ENCODE measurements around the gene NPL. TPM values are rescaled to one million over a fixed set of nuclear protein-coding genes. Genes with fewer than 3 reads are reported as not detected.

Gene NPL
- total RNA-seq, 1 donor from 2014 or later = 1.3 TPM

GRCh38 chr1:182785181-182785580 is 4.4 kb upstream of the NPL start:
- Histone ChIP-seq H3K9me3 (ENCODE audit: low read depth) (no peaks in the 10 kb centered on the region), H3K4me3 (no peak overlapping the region), H2AFZ (replicated peaks) (no peak overlapping the region), H4K20me1 (ENCODE audit: low read depth) (no peaks in the 10 kb centered on the region), H3K4me2 (no peak overlapping the region), H3K27me3 (peaks cover 34% of the 10 kb centered on the region), H3F3A (ENCODE audit: low read depth) (peaks cover 10% of the 10 kb centered on the region), H3K4me1 (peaks cover 11% of the 10 kb centered on the region), H3K36me3 (no peaks in the 10 kb centered on the region), H3K9ac (no peak overlapping the region), H3K27ac (no peak overlapping the region), H3K79me2 (ENCODE audit: low read depth) (no peaks in the 10 kb centered on the region)
- H3K4me3 Mint-ChIP-seq = no peak overlapping the region
- peaks cover 24% of the 10 kb centered on the region for H3K4me1 Mint-ChIP-seq
- TF ChIP-seq EZH2 (IDR thresholded peaks at IDR 0.05) = no peak
- no peak for TF ChIP-seq EZH2phosphoT487 (IDR thresholded peaks at IDR 0.05)
- TF ChIP-seq CTCF (IDR thresholded peaks at IDR 0.05) = no peak
- no peaks in the 10 kb centered on the region for H3K36me3 Mint-ChIP-seq
- DNase-seq (ENCODE audit: low spot score) = no peak
- H3K9me3 Mint-ChIP-seq = no peaks in the 10 kb centered on the region
- H3K27ac Mint-ChIP-seq = no peak overlapping the region
- peaks cover 25% of the 10 kb centered on the region for H3K27me3 Mint-ChIP-seq (ENCODE audit: insufficient read depth, low read depth)

- no peak overlapping the region for H3K27ac Mint-ChIP-seq
- no peaks in the 10 kb centered on the region for H4K20me1 ChIP-seq (ENCODE audit: low read depth)
- peaks cover 24% of the 10 kb centered on the region for H3K4me1 Mint-ChIP-seq
- H3K27ac ChIP-seq = no peak overlapping the region
- H3K36me3 Mint-ChIP-seq = no peaks in the 10 kb centered on the region
- H3K4me2 ChIP-seq = no peak overlapping the region
- DNase-seq (ENCODE audit: low spot score) = peak; percentile 82
- no peaks in the 10 kb centered on the region for H3K9me3 ChIP-seq (ENCODE audit: low read depth)
- H3K79me2 ChIP-seq (ENCODE audit: low read depth) = no peaks in the 10 kb centered on the region
- peaks cover 17% of the 10 kb centered on the region for H3K4me1 ChIP-seq
- H3K36me3 ChIP-seq = no peaks in the 10 kb centered on the region
- H3K4me3 ChIP-seq = no peak overlapping the region
- H3K9me3 Mint-ChIP-seq = no peaks in the 10 kb centered on the region
- H3K27me3 ChIP-seq = peaks cover 44% of the 10 kb centered on the region
- no peak for TF ChIP-seq EZH2 (IDR thresholded peaks at IDR 0.05)
- peak; percentile 77 for TF ChIP-seq CTCF (IDR thresholded peaks at IDR 0.05)
- TF ChIP-seq EZH2phosphoT487 (IDR thresholded peaks at IDR 0.05) = no peak
- H3K4me3 Mint-ChIP-seq = no peak overlapping the region
- peaks cover 15% of the 10 kb centered on the region for H3F3A ChIP-seq (ENCODE audit: low read depth)
- H2AFZ ChIP-seq (replicated peaks) = no peak overlapping the region
- no peak overlapping the region for H3K9ac ChIP-seq
- peaks cover 32% of the 10 kb centered on the region for H3K27me3 Mint-ChIP-seq (ENCODE audit: insufficient read depth, low read depth)
These were observed 3.2 kb upstream of the NPL start for GRCh38 chr1:182786223-182786994.

- Histone ChIP-seq H3F3A (ENCODE audit: low read depth) (peaks cover 15% of the 10 kb centered on the region), H3K27ac (no peak overlapping the region), H3K4me1 (peaks cover 17% of the 10 kb centered on the region), H3K4me3 (no peak overlapping the region), H3K9ac (no peak overlapping the region), H3K36me3 (no peaks in the 10 kb centered on the region), H3K79me2 (ENCODE audit: low read depth) (no peaks in the 10 kb centered on the region), H2AFZ (replicated peaks) (no peak overlapping the region), H3K4me2 (no peak overlapping the region), H3K27me3 (peaks cover 44% of the 10 kb centered on the region), H3K9me3 (ENCODE audit: low read depth) (no peaks in the 10 kb centered on the region), H4K20me1 (ENCODE audit: low read depth) (no peaks in the 10 kb centered on the region)
- H3K27me3 Mint-ChIP-seq (ENCODE audit: insufficient read depth, low read depth) = peaks cover 32% of the 10 kb centered on the region
- H3K27ac Mint-ChIP-seq = no peak overlapping the region
- H3K9me3 Mint-ChIP-seq = no peaks in the 10 kb centered on the region
- no peaks in the 10 kb centered on the region for H3K36me3 Mint-ChIP-seq
- H3K4me1 Mint-ChIP-seq = peaks cover 23% of the 10 kb centered on the region
- DNase-seq (ENCODE audit: low spot score) = no peak
- TF ChIP-seq EZH2 (IDR thresholded peaks at IDR 0.05) = no peak
- TF ChIP-seq EZH2phosphoT487 (IDR thresholded peaks at IDR 0.05) = no peak
- TF ChIP-seq CTCF (IDR thresholded peaks at IDR 0.05) = no peak
- H3K4me3 Mint-ChIP-seq = no peak overlapping the region
These were observed 2.6 kb upstream of the NPL start for GRCh38 chr1:182786995-182787324.

Data from neural progenitor cell (in vitro differentiated cells).